Right lobe of liver (tissue), 6 donors: ENCODE measurements around the gene POLD3. TPM values are rescaled to one million over a fixed set of nuclear protein-coding genes. Genes with fewer than 3 reads are reported as not detected.
A peak's percentile ranks its signal among the peaks of the same experiment; 100 is the strongest.

Source experiments
- ATAC-seq, 4 donors: fragments of 200-7000 bp; cut with Tn5 transposase; one replicate each; pipeline ENCODE4 v1.9.1; 2020; ENCODE audit warnings: mild to moderate bottlenecking in 4 of 4, moderate library complexity in 4 of 4
- DNase-seq, 3 donors: peaks; one replicate each; pipeline ENCODE4 v3.0.0-alpha.2; 2020
- H3K27ac ChIP-seq, 3 donors: fragments of 200-600 bp; one replicate each; pipeline ENCODE4 v1.8.0; 2022
- H3K27me3 ChIP-seq, 2 donors: fragments of 200-600 bp; one replicate each; pipeline ENCODE4 v1.8.0; 2022
- H3K36me3 ChIP-seq, 4 donors: fragments of 200-600 bp; sonication (generic) in 1 of 4; one replicate each; pipeline versions ENCODE4 v1.5.1 to v1.8.0; 2017 to 2022; ENCODE audit warnings: control low read depth in 1 of 4
- H3K4me1 ChIP-seq, 4 donors: fragments of 200-600 bp; sonication (generic) in 1 of 4; one replicate each; pipeline versions ENCODE4 v1.5.1 to v1.8.0; 2017 to 2022; ENCODE audit warnings: control low read depth in 1 of 4
- H3K4me3 ChIP-seq, 3 donors: fragments of 200-600 bp; one replicate each; pipeline ENCODE4 v1.8.0; 2022
- H3K9me3 ChIP-seq, 4 donors: fragments of 200-600 bp; sonication (generic) in 1 of 4; one replicate each; pipeline versions ENCODE4 v1.5.1 to v1.8.0; 2017 to 2022; ENCODE audit warnings: control low read depth in 1 of 4
- POLR2A ChIP-seq: fragments of 450-650 bp; IDR thresholded peaks from one replicate; pipeline ENCODE4 v1.6.1; 2017; ENCODE audit warnings: antibody characterized with exemption, mild to moderate bottlenecking
- WGBS: methylation state at CpG from one replicate; pipeline ENCODE4 v1.1.6; 2018; ENCODE audit warnings: low coverage, low lambda C conversion rate; ENCODE audit not compliant: insufficient coverage; ENCODE audit errors: missing lambda C conversion rate; 5-methylcytosine and 5-hydroxymethylcytosine counted together
- intact Hi-C, 2 donors: fragments of 100-400 bp; cut with DNase I; formaldehyde crosslinking; loops; one replicate each; pipeline versions ENCODE4 v1.11.2 to v1.14.1; 2022
- total RNA-seq, 6 experiments: library from RNA; depleted of rRNA in 2 of 6; stranded (reverse); fragments of >200 nt in 2 of 6; fragmentation: NEBNext Ultra II Directional in 3 of 6; extraction: Animal tissue kit (Norgen Biotek cat#: 25700) in 3 of 6; gene quantifications; one replicate each; pipeline versions ENCODE4 v1.1.0 to v1.2.4, GENCODE V29; 2016 to 2023
- TF ChIP-seq, protein P1 (sequence below), 4 donors: fragments of 200-600 bp in 3 of 4; fragments of 450-650 bp in 1 of 4; IDR thresholded peaks; one replicate each; pipeline versions ENCODE4 v1.5.1 to v1.8.0; 2016 to 2022; ENCODE audit warnings: antibody characterized with exemption in 4 of 4, mild to moderate bottlenecking in 2 of 4
- donor health status: DM: no; HTN: yes; CAD: no.
- donor health status: DM: no; HTN: no; CAD: no.
- donor health status: DM: no; HTN: no; CAD: no.
- donor health status: DM: no; HTN: yes; CAD: no.
- donor health status: DM: no; HTN: yes; CAD: no.

The POLD3 gene
- total RNA-seq, 6 experiments from 2014 or later, result 2.9 to 5.7 (median 5.1) TPM

DNA sequence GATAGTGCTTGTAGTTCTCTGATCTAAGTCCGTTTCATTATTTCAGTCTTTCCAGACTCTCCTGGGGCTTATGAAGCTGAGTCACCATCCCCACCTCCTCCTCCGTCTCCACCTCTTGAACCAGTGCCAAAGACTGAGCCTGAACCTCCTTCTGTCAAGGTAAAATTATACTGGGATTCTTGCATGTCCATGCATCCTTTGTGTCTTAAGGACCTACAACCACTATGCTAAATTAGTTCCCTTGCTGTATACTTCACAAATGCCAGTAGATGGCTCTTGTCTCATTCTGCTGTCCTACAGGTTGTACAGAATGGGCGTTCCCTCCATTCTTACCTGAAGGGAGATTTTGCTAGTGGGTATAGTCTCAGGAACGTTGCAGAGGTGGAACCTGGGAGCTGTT is 42.2 kb downstream of the POLD3 start:
- Histone ChIP-seq H3K4me1 (no peaks in the 10 kb centered on the region), H3K27me3 (no peaks in the 10 kb centered on the region), H3K4me3 (no peak overlapping the region), H3K9me3 (no peaks in the 10 kb centered on the region), H3K27ac (no peak overlapping the region), H3K36me3 (no peaks in the 10 kb centered on the region)
- DNase-seq (no peak), ATAC-seq (peak; percentile 85 to 96 (median 89))
- WGBS, result 58% methylated on average over 4 of the region's 4 CpGs
- intact Hi-C loops, result loop anchor here (10.0 kb wide), 1 partner anchor 90 kb away; no protein-coding TSS in a partner anchor
- TF ChIP-seq, protein P1, sequence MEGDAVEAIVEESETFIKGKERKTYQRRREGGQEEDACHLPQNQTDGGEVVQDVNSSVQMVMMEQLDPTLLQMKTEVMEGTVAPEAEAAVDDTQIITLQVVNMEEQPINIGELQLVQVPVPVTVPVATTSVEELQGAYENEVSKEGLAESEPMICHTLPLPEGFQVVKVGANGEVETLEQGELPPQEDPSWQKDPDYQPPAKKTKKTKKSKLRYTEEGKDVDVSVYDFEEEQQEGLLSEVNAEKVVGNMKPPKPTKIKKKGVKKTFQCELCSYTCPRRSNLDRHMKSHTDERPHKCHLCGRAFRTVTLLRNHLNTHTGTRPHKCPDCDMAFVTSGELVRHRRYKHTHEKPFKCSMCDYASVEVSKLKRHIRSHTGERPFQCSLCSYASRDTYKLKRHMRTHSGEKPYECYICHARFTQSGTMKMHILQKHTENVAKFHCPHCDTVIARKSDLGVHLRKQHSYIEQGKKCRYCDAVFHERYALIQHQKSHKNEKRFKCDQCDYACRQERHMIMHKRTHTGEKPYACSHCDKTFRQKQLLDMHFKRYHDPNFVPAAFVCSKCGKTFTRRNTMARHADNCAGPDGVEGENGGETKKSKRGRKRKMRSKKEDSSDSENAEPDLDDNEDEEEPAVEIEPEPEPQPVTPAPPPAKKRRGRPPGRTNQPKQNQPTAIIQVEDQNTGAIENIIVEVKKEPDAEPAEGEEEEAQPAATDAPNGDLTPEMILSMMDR (IDR thresholded peaks at IDR 0.05), result peak; percentile 45 to 69 (median 56)
- no peak for TF ChIP-seq POLR2A

DNA sequence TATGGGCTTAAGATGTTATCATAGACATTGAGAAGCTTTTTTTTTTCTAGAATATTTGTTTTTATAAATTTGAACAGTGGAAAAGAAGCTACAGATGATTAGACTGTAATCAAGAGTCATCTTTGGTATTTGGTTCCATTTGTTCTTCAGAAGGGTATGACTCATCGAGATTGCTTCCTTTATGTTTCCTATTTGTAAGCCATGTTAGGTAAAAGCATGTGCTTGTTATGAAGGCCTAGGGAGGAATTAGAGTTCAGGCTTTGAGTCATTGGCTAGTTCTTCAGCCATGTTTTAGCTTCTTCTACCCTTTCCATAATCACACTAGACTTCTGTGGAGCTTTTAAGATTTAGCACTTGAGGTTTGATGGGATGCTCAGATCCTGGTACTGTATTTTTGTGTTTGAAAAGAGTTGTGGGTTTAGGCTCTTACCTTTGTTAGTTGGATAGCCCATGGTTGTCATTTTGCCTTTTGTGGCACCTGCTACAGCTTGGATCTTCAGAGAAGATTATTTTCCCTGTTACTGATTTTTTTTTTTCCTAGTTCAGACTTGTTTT is 44.3 kb downstream of the POLD3 start:
- peak in 2 of 4 donors; percentile 14 to 16 for ATAC-seq
- H3K36me3 ChIP-seq, result peaks cover 0 to 4% (median 0%) of the 10 kb centered on the region in 4 donors
- intact Hi-C loops, result loop anchor here (10.0 kb wide), 1 partner anchor 88 kb away; no protein-coding TSS in a partner anchor
- no peaks in the 10 kb centered on the region for H3K4me1 ChIP-seq
- no peaks in the 10 kb centered on the region for H3K27me3 ChIP-seq
- TF ChIP-seq POLR2A, result no peak
- TF ChIP-seq, protein P1 (IDR thresholded peaks at IDR 0.05), result no peak
- H3K27ac ChIP-seq, result no peak overlapping the region
- no peaks in the 10 kb centered on the region for H3K9me3 ChIP-seq
- H3K4me3 ChIP-seq, result no peak overlapping the region
- WGBS, result 81% methylated on average over 1 of the region's 1 CpG
- DNase-seq, result no peak

DNA sequence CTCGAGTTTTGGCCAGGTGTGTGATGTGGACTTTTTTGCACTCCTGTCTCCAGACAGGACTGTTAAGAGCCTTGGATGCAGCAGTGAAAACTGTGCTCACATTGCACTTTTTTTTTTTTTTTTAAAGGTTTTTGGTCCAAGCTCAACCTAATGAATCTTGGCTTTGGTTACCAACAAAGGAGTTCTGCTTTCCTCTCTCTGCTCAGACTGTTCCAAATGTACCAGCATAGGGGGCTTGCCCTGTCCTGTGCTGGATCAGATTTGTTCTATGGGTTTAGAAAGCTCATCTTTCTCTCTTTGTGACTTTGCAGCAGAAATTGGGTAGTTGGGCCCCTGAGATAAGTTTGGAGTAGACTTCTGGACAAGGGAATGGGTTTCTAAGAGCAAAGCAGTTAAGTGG is 45.3 kb downstream of the POLD3 start:
- DNase-seq, result no peak
- no peak for ATAC-seq
- intact Hi-C loops, result loop anchor here (10.0 kb wide), 1 partner anchor 87 kb away; no protein-coding TSS in a partner anchor
- TF ChIP-seq POLR2A, result no peak
- TF ChIP-seq, protein P1 (IDR thresholded peaks at IDR 0.05), result no peak
- H3K36me3 ChIP-seq, result peaks cover 0 to 4% (median 0%) of the 10 kb centered on the region in 4 donors
- no peaks in the 10 kb centered on the region for H3K9me3 ChIP-seq
- 71% methylated on average over 1 of the region's 1 CpG for WGBS
- no peaks in the 10 kb centered on the region for H3K27me3 ChIP-seq
- H3K27ac ChIP-seq, result no peak overlapping the region
- no peak overlapping the region for H3K4me3 ChIP-seq
- H3K4me1 ChIP-seq, result no peaks in the 10 kb centered on the region

DNA sequence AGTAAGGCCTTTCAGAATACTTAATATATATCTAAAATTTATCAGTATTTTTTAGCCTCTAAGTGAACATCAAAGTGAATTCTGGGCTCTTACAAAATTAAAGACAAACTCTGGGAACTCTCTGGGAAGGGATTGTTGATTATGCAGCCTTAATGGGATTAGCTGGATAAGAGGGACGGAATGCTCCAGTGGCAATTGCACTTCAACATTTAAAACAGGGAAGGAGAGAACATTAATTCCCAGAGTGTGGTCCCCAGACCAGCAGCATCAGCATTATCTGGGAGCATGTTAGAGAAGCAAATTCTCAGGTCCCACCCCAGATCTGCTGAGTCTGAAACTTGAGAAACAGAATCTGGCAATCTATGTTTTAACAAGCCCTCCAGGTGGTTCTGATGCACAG is 46.5 kb downstream of the POLD3 start:
- TF ChIP-seq POLR2A, result no peak
- TF ChIP-seq, protein P1 (IDR thresholded peaks at IDR 0.05), result no peak
- 88% methylated on average over 1 of the region's 1 CpG for WGBS
- Histone ChIP-seq H3K36me3 (peaks cover 0 to 4% (median 0%) of the 10 kb centered on the region in 4 donors), H3K27ac (no peak overlapping the region), H3K4me1 (no peaks in the 10 kb centered on the region), H3K27me3 (no peaks in the 10 kb centered on the region), H3K9me3 (no peaks in the 10 kb centered on the region), H3K4me3 (no peak overlapping the region)
- DNase-seq (no peak), ATAC-seq (no peak)
- intact Hi-C loops, result loop anchor here (10.0 kb wide), 1 partner anchor 86 kb away; no protein-coding TSS in a partner anchor
